Vagina (tissue), 2 donors: ENCODE data around the gene DOK7.

Source experiments
- CTCF ChIP-seq, 3 experiments: fragments of 450-650 bp in 2 of 3; fragments of 200-600 bp in 1 of 3; sonication (generic) in 1 of 3; IDR thresholded peaks; one replicate each; pipeline ENCODE4 v1.5.1; 2017 to 2019; ENCODE audit warnings: antibody characterized with exemption in 3 of 3, mild to moderate bottlenecking in 2 of 3, moderate library complexity in 2 of 3
- POLR2A ChIP-seq, 2 donors: fragments of 450-650 bp; IDR thresholded peaks; one replicate each; pipeline ENCODE4 v1.6.1; 2017; ENCODE audit warnings: antibody characterized with exemption in 2 of 2, mild to moderate bottlenecking in 2 of 2, moderate library complexity in 2 of 2

- TF ChIP-seq POLR2A (IDR thresholded peaks at IDR 0.05) (no peak), CTCF (IDR thresholded peaks at IDR 0.05) (no peak)
These were observed 29.8 kb upstream of the DOK7 start for GRCh38 chr4:3433138-3433869.
